Measurements from ENCODE around the gene FBXL17.

GRCh38 chr5:107915176-107915812, 466.6 kb downstream of the FBXL17 start:
- TF ChIP-seq, protein P1, sequence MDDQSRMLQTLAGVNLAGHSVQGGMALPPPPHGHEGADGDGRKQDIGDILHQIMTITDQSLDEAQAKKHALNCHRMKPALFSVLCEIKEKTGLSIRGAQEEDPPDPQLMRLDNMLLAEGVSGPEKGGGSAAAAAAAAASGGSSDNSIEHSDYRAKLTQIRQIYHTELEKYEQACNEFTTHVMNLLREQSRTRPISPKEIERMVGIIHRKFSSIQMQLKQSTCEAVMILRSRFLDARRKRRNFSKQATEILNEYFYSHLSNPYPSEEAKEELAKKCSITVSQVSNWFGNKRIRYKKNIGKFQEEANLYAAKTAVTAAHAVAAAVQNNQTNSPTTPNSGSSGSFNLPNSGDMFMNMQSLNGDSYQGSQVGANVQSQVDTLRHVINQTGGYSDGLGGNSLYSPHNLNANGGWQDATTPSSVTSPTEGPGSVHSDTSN (IDR thresholded peaks at IDR 0.05): no peak
- TF ChIP-seq SIN3A (IDR thresholded peaks at IDR 0.05; ENCODE audit: borderline replicate concordance, low read depth, low read length) (no peak), POLR2AphosphoS5 (IDR thresholded peaks at IDR 0.05; ENCODE audit: low read depth, low read length) (no peak), RAD21 (IDR thresholded peaks at IDR 0.05; ENCODE audit: low read length) (no peak), YY1 (IDR thresholded peaks at IDR 0.05; ENCODE audit: low read depth) (no peak), EP300 (IDR thresholded peaks at IDR 0.05; ENCODE audit: borderline replicate concordance in 1 of 2, low read depth in 1 of 2, low read length in 1 of 2) (no peak), TAF1 (IDR thresholded peaks at IDR 0.05; ENCODE audit: borderline replicate concordance, low read depth, low read length) (no peak), EZH2phosphoT487 (IDR thresholded peaks at IDR 0.05; ENCODE audit: borderline replicate concordance, low read depth) (no peak), IRF3 (IDR thresholded peaks at IDR 0.05; ENCODE audit: low read depth, low read length) (no peak)
- TF ChIP-seq, protein P2, sequence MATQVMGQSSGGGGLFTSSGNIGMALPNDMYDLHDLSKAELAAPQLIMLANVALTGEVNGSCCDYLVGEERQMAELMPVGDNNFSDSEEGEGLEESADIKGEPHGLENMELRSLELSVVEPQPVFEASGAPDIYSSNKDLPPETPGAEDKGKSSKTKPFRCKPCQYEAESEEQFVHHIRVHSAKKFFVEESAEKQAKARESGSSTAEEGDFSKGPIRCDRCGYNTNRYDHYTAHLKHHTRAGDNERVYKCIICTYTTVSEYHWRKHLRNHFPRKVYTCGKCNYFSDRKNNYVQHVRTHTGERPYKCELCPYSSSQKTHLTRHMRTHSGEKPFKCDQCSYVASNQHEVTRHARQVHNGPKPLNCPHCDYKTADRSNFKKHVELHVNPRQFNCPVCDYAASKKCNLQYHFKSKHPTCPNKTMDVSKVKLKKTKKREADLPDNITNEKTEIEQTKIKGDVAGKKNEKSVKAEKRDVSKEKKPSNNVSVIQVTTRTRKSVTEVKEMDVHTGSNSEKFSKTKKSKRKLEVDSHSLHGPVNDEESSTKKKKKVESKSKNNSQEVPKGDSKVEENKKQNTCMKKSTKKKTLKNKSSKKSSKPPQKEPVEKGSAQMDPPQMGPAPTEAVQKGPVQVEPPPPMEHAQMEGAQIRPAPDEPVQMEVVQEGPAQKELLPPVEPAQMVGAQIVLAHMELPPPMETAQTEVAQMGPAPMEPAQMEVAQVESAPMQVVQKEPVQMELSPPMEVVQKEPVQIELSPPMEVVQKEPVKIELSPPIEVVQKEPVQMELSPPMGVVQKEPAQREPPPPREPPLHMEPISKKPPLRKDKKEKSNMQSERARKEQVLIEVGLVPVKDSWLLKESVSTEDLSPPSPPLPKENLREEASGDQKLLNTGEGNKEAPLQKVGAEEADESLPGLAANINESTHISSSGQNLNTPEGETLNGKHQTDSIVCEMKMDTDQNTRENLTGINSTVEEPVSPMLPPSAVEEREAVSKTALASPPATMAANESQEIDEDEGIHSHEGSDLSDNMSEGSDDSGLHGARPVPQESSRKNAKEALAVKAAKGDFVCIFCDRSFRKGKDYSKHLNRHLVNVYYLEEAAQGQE (IDR thresholded peaks at IDR 0.05; ENCODE audit: low read depth, low read length): no peak
- TF ChIP-seq, protein P3, sequence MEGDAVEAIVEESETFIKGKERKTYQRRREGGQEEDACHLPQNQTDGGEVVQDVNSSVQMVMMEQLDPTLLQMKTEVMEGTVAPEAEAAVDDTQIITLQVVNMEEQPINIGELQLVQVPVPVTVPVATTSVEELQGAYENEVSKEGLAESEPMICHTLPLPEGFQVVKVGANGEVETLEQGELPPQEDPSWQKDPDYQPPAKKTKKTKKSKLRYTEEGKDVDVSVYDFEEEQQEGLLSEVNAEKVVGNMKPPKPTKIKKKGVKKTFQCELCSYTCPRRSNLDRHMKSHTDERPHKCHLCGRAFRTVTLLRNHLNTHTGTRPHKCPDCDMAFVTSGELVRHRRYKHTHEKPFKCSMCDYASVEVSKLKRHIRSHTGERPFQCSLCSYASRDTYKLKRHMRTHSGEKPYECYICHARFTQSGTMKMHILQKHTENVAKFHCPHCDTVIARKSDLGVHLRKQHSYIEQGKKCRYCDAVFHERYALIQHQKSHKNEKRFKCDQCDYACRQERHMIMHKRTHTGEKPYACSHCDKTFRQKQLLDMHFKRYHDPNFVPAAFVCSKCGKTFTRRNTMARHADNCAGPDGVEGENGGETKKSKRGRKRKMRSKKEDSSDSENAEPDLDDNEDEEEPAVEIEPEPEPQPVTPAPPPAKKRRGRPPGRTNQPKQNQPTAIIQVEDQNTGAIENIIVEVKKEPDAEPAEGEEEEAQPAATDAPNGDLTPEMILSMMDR (IDR thresholded peaks at IDR 0.05): no peak
- TF ChIP-seq, protein P4, sequence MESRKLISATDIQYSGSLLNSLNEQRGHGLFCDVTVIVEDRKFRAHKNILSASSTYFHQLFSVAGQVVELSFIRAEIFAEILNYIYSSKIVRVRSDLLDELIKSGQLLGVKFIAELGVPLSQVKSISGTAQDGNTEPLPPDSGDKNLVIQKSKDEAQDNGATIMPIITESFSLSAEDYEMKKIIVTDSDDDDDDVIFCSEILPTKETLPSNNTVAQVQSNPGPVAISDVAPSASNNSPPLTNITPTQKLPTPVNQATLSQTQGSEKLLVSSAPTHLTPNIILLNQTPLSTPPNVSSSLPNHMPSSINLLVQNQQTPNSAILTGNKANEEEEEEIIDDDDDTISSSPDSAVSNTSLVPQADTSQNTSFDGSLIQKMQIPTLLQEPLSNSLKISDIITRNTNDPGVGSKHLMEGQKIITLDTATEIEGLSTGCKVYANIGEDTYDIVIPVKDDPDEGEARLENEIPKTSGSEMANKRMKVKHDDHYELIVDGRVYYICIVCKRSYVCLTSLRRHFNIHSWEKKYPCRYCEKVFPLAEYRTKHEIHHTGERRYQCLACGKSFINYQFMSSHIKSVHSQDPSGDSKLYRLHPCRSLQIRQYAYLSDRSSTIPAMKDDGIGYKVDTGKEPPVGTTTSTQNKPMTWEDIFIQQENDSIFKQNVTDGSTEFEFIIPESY (IDR thresholded peaks at IDR 0.05; ENCODE audit: borderline replicate concordance, low read depth): no peak

Measured in SK-N-SH (cell line).